GM19395 (cell line): ENCODE data around the gene ZMYM2.
A peak's percentile ranks its signal among the peaks of the same experiment; 100 is the strongest.
"Not testable (repeated sequence)": the region's sequence is repeated elsewhere in the genome, so short reads cannot be mapped to it uniquely, and the experiment has no call there.

Source experiments
- ATAC-seq: cut with Tn5 transposase; IDR thresholded peaks from one replicate; pipeline ENCODE4 v1.9.1; 2021; ENCODE audit warnings: mild to moderate bottlenecking, moderate library complexity; ENCODE audit not compliant: unreplicated experiment

The ZMYM2 gene

DNA sequence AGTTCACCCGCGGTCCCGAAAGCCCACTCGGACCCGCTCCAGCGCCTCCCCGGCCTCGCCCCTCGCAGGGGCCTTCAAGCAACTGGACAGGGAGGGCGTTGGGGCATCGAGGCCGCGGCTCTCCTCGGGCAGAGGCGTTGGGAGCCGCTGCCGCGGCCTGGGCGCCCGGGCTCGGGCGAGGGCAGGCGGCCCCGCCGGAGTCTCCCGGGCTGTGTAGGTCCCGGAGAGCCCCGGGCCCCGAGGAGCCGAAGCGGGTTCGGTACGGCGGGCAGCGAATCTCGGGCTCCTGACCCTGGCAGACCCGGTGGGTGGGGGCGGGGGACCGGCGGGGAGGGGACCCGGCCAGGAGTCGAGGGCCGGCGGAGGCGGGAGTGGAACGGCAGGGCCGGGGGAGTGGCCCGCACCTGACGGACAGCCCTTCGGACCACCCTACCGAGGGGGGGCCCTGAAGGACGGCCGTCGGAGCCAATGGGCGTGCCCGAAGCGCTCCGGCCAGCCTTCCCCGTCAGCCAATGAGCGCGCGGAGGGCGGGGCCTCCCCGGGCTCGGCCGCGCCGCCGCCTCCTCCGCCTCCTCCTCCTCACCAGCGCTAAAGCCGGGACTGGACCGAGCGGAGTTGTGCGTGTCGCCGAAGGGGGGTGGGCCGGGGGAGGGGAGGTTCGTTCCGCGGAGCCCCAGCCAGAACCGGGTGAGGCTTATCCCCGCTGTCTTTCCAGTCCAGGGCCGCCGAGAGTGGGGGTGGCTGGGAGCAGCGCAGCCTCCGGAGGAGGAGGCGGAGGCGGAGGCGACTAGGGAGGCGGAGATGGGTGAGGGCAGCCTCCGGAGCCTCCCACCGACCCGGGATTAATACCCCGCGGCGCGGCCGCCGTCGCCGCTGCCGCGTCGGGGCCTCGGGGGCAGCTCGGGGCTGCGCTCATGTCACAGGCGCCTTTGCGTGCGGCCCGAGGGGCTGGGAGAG lies at the start of gene ZMYM2:
ZMYM2 (plus strand) TSS at position 573 of the 957 bp plus-strand sequence. CDS start 34,346 bp downstream, outside the sequence.
- ATAC-seq: peak; percentile 70

DNA sequence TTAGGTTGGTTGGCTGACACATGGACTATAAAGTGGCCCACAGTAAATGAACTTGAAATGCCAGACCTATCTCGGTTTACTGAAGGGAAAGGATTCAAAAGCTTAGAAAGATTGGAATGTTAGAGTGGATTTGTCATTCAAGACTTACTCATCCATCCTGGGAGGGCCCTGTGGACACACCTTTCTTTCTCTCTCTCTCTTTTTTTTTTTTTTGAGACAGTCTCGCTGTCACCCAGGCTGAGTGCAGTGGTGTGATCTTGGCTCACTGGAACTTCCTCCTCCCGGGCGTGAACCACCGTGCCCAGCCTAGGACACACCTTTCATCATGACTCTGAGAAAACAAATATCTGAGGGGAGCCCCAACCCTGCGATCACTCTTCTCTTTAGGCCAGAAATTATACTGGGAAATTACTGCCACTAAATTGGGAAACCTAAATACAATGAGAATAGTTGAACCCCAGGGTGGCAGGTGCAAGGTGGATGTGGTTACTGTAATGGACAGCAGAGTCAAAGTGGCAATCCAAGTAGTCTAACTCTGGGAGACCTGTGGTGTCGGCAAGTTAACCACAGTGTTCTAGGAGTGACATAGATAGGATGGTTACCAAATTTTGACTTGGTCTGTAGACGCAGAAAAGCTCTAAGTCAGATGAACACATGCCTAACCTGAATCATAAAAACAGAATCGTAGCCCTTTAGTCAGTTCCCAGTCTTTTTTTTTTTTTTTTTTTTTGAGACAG lies 48.0 kb upstream of the ZMYM2 start:
- no peak for ATAC-seq

DNA sequence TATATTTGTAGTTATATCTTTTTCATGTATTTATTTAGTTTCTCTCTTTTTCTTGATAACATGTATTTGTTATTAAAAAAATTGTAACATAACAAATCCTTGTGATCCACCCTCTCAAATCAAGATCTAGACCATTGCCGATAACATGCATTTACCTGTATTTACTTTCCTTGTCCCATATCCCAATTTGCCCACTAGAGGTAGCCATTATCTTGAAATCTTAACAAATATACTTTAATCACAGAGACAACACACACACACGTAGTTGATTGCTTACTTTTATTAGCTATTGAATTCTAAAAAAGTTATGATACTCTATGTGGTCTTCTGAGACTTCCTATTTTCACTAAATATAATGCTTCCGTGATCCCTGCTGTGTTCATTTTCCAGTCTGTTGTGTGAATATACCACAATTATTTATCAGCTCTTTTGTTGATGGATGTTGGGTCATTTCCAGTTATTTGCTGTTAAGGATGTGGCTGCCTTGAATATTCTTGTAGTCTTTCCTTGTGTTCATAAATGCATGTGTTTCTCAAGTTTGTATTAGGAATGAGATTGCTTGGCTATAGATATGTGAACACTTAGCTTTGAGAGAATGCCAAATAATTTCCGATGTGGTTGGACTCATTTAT lies 31.3 kb upstream of the ZMYM2 start:
- ATAC-seq: no peak

DNA sequence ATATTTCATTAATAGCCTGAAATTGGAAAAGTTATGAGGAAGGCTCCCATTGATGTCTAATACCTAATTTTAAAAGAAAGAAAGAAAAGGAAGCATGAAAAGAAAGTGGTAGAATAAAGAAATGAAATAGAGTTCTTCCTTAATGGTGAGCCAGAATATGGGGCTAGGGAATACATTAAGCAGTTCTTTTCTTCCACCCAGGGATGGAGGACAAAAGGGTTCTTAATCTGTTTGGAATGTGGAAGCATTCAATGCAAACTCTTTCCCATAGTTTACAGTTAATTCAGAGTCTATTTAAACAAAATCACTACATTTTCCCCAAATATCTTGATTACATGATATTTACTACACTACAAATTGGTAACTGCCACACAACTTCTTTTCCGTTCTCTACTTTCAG lies 18.4 kb upstream of the ZMYM2 start:
- ATAC-seq: no peak

DNA sequence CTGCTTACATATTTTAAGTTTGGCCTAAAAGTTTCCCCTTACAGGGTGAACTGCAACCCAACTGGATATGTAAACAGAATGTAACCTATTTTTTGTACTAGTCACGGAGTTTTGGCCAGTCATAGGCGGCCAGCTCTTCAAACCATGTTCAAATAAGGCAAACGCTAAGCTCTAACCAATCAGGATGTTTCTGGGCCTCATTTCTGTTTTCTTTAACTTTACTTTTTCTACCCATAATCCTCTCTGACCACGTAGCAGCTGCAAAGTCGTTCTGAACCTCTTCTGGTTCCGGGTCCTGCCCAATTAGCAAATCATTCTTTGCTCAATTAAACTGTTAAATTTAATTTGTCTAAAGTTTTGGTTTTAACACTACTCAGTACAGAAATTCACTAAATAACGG lies 8.2 kb upstream of the ZMYM2 start:
- no peak for ATAC-seq

DNA sequence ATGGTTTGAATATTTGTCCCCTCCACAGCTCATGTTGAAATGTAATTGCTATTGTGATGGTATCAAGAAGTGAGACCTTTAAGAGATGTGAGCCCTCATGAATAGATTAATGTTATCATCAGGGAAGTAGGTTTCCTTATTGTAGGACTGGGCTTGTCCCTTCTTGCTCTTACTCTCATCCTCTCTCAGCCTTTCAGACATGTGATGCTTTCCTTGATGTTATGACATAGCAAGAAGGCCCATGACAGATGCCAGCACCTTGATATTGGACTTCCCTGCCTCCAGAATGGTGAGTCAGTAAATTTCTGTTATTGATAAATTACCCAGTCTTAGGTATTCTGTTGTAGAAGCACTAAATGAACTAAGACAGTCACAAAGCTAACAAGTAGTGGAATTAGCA lies 5.7 kb upstream of the ZMYM2 start:
- no peak for ATAC-seq

DNA sequence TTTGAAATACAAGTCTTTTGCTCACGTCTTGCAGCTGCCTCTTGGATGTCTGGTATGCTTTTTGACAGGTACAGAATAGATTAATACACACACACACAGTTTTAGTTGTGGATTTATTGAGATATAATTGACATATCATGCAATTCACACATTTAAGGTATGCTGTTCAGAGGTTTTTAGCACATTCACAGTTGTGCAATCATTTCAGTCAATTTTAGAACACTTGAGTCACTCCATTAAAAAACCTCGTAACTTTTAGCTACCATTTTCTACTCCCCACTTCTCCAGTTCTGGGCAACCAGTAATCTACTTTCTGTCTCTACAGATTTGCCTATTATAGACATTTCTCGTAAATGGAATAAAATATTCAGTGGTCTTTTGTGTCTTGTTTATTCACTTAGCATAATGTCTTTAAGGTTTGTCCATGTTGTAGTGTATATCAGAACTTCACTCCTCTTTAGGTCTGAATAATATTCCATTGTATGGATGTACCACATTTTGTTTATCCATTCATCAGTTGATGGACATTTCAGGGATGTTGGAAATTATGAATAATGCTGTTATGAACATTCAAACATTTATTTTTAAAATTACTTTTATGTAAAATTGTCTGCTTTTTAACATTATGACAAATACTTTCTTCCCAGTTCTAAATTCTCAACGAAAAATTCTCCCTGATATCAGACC lies 2.5 kb upstream of the ZMYM2 start:
- ATAC-seq: no peak

DNA sequence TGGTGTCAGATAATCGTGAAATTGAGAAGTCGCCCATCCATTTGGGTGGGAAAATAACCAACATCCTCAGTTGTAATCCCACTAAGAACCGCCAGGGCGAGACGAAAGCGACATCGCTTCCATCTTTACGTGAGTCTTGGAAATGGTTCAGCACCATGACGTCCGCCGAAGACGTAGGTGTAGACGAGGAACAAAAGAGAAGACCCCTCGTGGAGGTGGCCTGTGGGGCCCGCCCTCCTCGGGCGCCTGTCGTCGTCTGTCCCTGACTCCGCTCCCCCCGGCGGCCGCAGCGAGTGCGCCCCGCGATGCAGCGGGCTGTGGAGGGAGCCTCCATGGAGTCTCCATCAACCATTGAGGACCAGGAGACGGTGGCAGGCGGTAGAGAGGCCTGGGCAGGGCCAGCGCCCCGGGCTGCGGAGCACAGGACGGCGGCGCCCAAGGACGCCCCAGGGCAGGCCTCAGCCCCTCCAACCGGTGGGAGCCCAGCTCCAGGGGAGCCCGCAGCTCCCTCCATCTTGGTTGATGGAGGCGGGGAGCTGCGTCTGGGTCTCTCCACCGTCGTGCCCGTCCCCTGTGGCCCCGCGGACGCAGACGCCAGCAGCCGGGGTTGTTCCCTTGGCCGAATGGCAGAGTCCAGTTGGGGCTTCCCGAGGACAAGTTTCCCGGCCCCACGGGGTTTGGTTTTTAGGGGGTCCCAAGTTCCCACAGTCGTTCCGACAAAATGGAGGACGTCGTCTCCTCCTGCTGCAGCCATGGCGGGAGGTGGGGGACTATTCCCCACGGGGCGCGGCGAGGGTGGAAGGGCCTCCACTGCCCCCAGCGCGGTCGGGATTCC lies 990 bp upstream of the ZMYM2 start:
- ATAC-seq: peak; percentile 29

DNA sequence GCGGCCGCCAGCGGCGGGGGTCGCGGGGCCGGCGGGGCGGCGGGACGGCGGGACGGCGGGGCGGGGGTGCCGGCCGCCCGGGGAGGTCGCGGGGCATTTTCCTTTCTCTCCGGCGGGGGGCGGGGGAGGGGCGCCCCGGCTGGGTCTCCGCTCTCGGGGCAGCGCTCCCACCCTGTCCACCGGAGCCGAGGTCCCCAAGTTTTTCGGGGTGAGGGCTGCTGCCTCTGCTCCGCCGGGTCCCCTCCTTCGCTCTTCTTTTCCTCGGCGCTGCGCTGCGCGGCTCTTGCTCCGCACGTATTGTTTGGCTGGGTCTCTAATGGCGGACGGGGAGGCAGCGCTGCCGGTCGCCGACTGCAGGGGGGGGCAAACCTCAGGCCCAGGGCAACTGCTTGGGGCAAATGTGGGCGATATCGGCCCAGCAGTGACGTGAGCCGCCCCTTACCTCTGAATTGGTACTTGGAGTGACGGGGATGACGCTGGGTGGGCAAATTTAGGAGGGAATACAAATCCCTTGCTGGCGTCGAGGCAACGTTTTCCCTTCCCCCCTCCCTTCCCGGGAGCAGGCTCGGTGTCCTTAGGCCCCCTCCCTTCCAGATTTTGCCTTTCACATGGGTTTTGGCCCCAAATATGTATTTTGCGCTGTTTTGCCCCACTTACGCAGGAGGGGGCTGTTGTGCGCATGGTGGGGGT lies 759 bp downstream of the ZMYM2 start:
- no peak for ATAC-seq

DNA sequence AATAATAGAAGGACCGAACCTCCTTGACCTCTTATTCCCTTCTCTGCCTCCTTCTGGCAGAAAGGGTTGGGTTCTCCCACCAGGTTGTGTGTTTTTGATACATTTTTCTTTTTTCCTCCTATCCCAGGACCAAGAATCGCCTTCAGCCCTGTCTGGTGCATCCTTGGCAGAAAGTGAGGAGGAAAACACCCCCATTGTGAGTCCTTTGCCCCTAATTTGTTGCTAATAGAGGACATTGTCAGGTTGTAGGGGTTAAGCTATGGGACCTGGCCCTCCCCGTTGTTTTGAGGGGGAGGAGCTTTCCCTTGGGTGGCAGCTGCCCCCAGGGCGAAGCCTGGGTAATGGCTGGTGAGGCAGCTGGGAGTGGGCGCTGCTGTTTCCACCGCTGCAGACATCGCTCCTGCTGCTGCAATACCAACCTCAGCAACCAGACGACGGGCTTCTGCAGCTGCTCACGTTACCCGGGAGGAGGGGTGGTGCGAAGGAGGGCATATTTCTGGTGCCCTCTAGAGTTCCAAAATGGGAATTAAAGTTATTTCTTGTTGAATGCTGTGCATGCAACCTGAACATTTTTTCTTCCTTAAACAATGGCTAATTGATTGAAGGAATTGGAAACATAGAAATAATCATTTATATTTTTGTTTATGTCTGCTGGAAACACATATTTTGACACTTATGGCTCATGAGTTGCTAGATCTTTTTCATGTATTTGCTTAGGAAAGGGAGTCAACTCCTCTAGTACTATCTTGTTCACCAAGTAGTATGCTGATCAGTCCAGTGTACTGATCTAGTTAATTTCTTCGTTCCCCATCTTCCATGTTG lies 1.5 kb downstream of the ZMYM2 start:
- ATAC-seq: peak; percentile 43

DNA sequence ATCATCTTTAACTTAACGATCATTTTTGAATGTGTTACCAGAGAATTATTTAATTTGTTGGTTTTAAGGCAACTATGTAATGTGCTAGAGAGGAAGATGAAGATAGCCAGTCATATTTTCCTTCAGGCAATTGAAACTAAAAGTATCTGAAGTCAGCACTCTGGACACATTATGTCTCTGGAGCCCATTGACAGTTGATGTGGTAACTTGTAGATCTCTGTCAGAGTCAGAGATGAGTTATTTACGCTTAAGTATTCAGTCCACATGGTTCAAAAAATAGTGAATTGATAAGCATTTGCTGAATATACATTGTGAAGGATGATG lies 2.1 kb downstream of the ZMYM2 start:
- ATAC-seq: no peak

DNA sequence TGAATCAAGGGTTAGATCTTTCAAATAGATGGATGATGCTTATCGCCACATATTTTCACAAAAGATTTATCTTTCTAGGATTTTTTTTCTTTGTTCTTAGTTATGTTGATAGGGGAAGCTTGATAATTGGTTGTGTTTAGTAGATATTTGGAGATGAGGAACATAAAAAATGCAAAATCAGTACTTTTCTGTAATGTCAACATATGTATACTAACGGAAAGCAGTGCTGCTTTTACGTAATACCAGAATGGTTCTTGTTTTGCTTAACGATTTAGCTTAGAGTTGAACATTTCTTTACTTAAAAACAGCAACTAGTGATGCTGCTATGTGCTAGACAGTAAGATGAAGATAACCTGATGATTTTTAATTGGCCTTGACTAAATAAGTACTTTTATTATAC lies 3.0 kb downstream of the ZMYM2 start:
- no peak for ATAC-seq

DNA sequence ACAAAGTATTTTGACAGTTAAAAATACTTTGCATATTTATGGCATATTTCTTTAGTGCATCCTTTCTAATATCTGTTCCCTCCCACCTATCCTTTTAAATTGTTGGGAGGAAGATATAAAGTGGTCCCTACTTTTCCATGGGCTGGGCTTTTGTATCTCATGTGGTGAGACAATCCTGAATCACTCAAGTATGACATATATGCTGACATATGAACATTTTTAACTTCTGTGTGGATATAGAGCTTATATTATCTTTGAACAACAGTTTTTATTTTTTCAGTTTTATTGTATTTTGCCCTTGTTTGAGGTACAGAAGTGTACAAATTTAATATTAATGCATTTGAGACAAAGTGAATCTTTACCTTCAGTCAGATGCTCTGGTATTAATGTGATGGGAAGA lies 3.4 kb downstream of the ZMYM2 start:
- ATAC-seq: no peak

DNA sequence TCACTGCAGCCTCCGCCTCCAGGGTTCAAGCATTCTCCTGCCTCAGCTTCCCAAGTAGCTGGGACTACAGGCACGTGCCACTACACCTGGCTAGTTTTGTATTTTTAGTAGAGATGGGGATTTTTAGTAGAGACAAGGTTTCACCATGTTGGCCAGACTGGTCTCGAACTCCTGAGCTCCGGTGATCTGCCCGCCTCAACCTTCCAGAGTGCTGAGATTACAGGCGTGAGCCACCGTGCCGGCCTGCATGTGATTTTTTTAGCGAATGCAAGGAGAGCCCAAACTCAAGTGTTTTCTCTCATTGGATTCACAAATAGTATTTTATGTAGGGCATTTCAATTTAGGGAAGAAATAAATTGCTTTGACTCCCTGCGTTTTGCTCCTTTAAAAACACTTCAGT lies 4.4 kb downstream of the ZMYM2 start:
- no peak for ATAC-seq

DNA sequence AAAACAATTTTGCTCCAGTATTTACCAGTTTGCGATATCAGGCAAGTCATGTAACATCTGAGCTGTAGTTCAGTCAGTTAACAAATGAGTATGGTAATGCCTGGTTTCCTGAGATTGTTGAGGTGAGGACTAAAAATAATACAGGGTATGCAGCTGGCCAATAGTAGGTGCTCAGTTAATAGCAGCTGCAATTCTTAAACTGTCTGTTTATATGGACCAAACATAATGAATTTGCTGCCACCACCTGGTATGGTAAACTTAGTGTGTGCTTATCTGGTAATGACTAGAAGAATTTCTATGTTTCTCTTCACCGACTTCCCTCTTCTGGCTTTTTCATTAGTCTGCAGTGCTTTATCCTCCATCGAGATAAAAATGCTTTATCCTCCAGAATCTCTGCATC lies 9.1 kb downstream of the ZMYM2 start:
- no peak for ATAC-seq

DNA sequence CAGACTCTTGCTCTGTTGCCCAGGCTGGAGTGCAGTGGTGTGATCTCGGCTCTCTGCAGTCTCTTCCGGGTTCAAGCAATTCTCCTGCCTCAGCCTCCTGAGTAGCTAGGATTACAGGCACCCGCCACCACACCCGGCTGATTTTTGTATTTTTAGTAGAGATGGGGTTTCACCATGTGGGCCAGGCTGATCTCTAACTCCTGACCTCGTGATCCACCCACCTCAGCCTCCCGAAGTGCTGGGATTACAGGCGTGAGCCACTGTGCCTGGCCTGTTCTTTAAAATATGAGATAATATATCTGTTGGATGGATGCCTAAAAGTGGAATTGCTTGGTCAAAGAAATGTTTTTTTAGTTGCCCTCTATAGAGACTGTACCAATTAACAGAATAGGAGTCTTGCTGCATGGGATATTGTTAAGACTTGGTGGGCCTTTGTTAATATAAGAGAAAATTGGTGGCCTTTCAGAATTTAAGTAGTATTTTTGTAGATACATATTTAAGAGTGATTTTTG lies 16.0 kb downstream of the ZMYM2 start:
- ATAC-seq: not testable (repeated sequence)

DNA sequence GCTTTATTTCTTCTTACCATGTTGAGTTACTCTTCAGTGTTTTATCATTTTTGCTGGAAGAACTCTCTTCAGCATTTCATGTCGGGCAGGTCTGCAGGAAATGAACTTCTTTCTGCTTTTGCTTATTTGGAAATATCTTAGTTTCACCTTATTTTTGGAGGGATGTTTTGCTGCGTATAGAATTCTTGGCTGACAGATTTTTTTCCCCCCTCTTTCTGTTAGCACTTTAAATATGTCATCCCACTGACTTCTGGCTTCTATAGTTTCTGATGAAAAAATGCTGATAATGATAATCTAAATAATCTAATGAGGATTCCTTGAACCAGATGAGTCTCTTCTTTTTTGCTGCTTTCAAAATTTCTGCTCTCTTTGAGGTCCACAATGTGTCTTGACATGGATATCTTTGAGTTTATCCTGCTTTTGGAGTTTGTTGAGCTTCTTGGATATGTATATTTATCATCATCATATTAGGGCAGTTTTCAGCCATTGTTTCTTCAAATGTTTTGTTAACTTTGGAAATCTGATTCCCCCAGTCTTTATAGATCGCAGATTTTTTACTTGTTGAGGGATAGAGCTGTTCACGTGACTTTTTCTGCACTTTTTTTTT lies 20.4 kb downstream of the ZMYM2 start:
- no peak for ATAC-seq

DNA sequence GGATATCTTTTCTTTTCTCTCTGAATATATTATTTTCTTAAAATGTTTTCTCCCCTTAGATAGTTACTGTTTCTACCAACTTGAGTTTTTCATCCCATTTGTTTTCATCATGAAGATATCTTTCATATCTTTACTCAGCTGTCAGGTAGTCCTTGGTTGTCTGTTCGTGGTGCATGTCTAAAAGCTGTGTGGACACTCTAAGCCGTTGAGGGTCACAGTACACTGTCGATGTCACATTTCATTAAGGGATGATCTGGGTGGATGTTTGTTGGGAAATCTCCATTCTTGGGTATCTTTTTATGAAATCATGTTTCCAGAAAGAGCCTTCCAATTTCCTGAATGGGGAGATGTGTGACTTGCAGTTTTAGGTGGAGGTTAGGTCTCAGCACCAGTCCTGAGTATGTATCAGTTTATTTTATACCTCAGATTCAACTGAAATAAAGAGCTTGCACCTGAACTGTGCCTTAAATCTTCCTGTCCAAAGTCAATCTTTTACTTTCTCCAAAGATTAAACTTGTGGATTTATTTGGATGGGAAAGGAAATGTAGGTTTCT lies 23.2 kb downstream of the ZMYM2 start:
- ATAC-seq: no peak
